CD14-positive monocyte (primary cell): ENCODE measurements around the gene MIPEP. TPM values are rescaled to one million over a fixed set of nuclear protein-coding genes. Genes with fewer than 3 reads are reported as not detected.

Source experiments
- DNase-seq, 3 donors: peaks; one replicate each; pipeline ENCODE4 v3.0.0-alpha.2; 2011 to 2022
- H2AFZ ChIP-seq: 2 replicates; pipeline ENCODE4 v1.6.0; 2012; ENCODE audit warnings: mild to moderate bottlenecking, low read depth, low read length, inconsistent platforms; ENCODE audit not compliant: insufficient read depth, poor library complexity, severe bottlenecking
- H3K27ac ChIP-seq, 2 donors: 1 replicate in 1 of 2; 2 replicates in 1 of 2; pipeline ENCODE4 v1.5.1; 2012 to 2013; ENCODE audit warnings: low read length in 2 of 2, control low read depth in 1 of 2, inconsistent platforms in 1 of 2, low read depth in 1 of 2, mild to moderate bottlenecking in 1 of 2
- H3K27me3 ChIP-seq, 2 donors: one replicate each; pipeline versions ENCODE4 v1.6.0 to v1.6.1; 2011 to 2013; ENCODE audit warnings: low read length in 2 of 2; ENCODE audit not compliant: control insufficient read depth in 2 of 2, insufficient read depth in 2 of 2
- H3K36me3 ChIP-seq, 2 donors: replicated peaks in 1 of 2; 1 replicate in 1 of 2; 2 replicates in 1 of 2; pipeline versions ENCODE4 v1.5.1 to v1.6.1; 2012 to 2013; ENCODE audit warnings: low read length in 2 of 2, control low read depth in 1 of 2, inconsistent platforms in 1 of 2, mild to moderate bottlenecking in 1 of 2; ENCODE audit not compliant: insufficient read depth in 2 of 2, control insufficient read depth in 1 of 2
- H3K4me1 ChIP-seq, 2 donors: 1 replicate in 1 of 2; 2 replicates in 1 of 2; pipeline versions ENCODE4 v1.5.1 to v1.6.1; 2012 to 2013; ENCODE audit warnings: low read length in 2 of 2, control low read depth in 1 of 2, inconsistent platforms in 1 of 2, mild to moderate bottlenecking in 1 of 2, moderate library complexity in 1 of 2; ENCODE audit not compliant: insufficient read depth in 2 of 2, control insufficient read depth in 1 of 2
- H3K4me2 ChIP-seq: replicated peaks from 2 replicates; pipeline ENCODE3; 2012; ENCODE audit warnings: low read length, moderate library complexity, mild to moderate bottlenecking; ENCODE audit not compliant: poor library complexity, severe bottlenecking; ENCODE audit errors: extremely low read depth
- H3K4me3 ChIP-seq, 3 experiments: fragments of 200-600 bp in 1 of 3; sonication (generic) in 1 of 3; replicated peaks in 1 of 3; 1 replicate in 2 of 3; 2 replicates in 1 of 3; pipeline ENCODE4 v1.5.1; 2011 to 2013; ENCODE audit warnings: low read length in 3 of 3, mild to moderate bottlenecking in 3 of 3, control low read depth in 2 of 3, low read depth in 2 of 3, inconsistent platforms in 1 of 3, moderate library complexity in 1 of 3
- H3K79me2 ChIP-seq: 2 replicates; pipeline ENCODE4 v1.6.0; 2012; ENCODE audit warnings: mild to moderate bottlenecking, control low read depth, inconsistent platforms, low read length, moderate library complexity; ENCODE audit not compliant: insufficient read depth
- H3K9ac ChIP-seq: 2 replicates; pipeline ENCODE4 v1.6.0; 2017; ENCODE audit warnings: low read length, mild to moderate bottlenecking; ENCODE audit not compliant: insufficient read depth, poor library complexity, severe bottlenecking
- H3K9me3 ChIP-seq, 2 donors: replicated peaks in 1 of 2; 1 replicate in 1 of 2; 2 replicates in 1 of 2; pipeline versions ENCODE4 v1.5.1 to v1.6.1; 2012 to 2013; ENCODE audit warnings: low read length in 2 of 2, control low read depth in 1 of 2; ENCODE audit not compliant: control insufficient read depth in 1 of 2, insufficient read depth in 1 of 2
- H4K20me1 ChIP-seq: 2 replicates; pipeline ENCODE4 v1.6.0; 2012; ENCODE audit warnings: mild to moderate bottlenecking, low read length, control low read depth, moderate library complexity; ENCODE audit not compliant: insufficient read depth
- H3K27ac Mint-ChIP-seq, 7 donors: one replicate each; pipeline ENCODE4 v1.8.0; 2020; ENCODE audit warnings: mild to moderate bottlenecking in 7 of 7, mixed read lengths in 7 of 7, moderate library complexity in 6 of 7, inconsistent platforms in 2 of 7
- H3K27me3 Mint-ChIP-seq, 3 donors: one replicate each; pipeline ENCODE4 v1.8.0; 2021 to 2022; ENCODE audit warnings: low read depth in 3 of 3, mild to moderate bottlenecking in 3 of 3, mixed read lengths in 3 of 3, moderate library complexity in 3 of 3, inconsistent platforms in 1 of 3
- H3K36me3 Mint-ChIP-seq, 2 donors: one replicate each; pipeline ENCODE4 v1.8.0; 2020; ENCODE audit warnings: mixed read lengths in 2 of 2, inconsistent platforms in 1 of 2, mild to moderate bottlenecking in 1 of 2
- H3K4me1 Mint-ChIP-seq: one replicate; pipeline ENCODE4 v1.8.0; 2020; ENCODE audit warnings: mild to moderate bottlenecking, mixed read lengths
- H3K4me3 Mint-ChIP-seq, 2 donors: one replicate each; pipeline ENCODE4 v1.8.0; 2020; ENCODE audit warnings: mild to moderate bottlenecking in 2 of 2, mixed read lengths in 2 of 2, moderate library complexity in 1 of 2
- H3K9me3 Mint-ChIP-seq, 7 donors: one replicate each; pipeline ENCODE4 v1.8.0; 2020 to 2022; ENCODE audit warnings: mixed read lengths in 7 of 7, mild to moderate bottlenecking in 6 of 7, moderate library complexity in 6 of 7, inconsistent platforms in 2 of 7
- WGBS: methylation state at CpG from one replicate; pipeline ENCODE4 v1.1.5; 2013; ENCODE audit warnings: missing lambda C conversion rate; ENCODE audit not compliant: insufficient coverage; 5-methylcytosine and 5-hydroxymethylcytosine counted together
- intact Hi-C, 2 donors: fragments of 100-400 bp; cut with micrococcal nuclease; formaldehyde crosslinking; loops; one replicate each; pipeline versions ENCODE4 v1.15.0 to v1.15.1; 2023
- polyA plus RNA-seq, 3 donors: library from polyadenylated mRNA; depleted of rRNA in 1 of 3; unstranded in 2 of 3; stranded (reverse) in 1 of 3; fragments of 300-500 nt in 2 of 3; fragments of >200 nt in 1 of 3; fragmentation: Illumina TruSeq in 2 of 3; gene quantifications; 1 replicate in 2 of 3; 2 replicates in 1 of 3; pipeline ENCODE4 v1.2.3, GENCODE V29; 2012 to 2021
- TF ChIP-seq, protein P1 (sequence below): fragments of 200-600 bp; IDR thresholded peaks from one replicate; pipeline ENCODE4 v1.8.0; 2022; ENCODE audit warnings: antibody characterized with exemption, mild to moderate bottlenecking

The MIPEP gene
- polyA plus RNA-seq, 3 donors = 1.2 to 9.9 (median 7.7) TPM

DNA sequence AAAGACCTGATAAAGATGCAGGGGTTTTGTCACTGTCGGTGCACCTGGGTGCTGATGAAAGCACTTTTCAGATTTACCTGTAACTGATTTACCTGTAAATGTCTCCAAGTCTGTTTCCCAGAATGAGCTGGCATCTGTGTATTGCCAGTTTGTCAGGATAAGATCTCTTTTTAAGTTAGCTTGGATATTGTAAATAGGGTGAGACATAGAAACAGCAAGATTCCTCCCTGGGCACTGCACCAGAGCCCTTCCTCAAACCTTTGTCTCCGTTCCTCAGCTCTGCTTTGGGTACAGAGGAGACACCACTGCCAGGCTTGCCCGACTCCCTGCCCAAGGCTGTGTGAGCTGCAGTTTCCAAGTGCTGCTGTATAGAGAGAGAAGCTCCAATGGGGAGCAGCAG, 160.4 kb downstream of the MIPEP start:
- H4K20me1 ChIP-seq = no peaks in the 10 kb centered on the region
- Mint-ChIP-seq H3K27ac (no peak overlapping the region), H3K4me1 (no peaks in the 10 kb centered on the region), H3K4me3 (no peak overlapping the region), H3K27me3 (peaks cover 0 to 4% (median 0%) of the 10 kb centered on the region in 3 donors), H3K36me3 (peaks cover 5 to 7% of the 10 kb centered on the region in 2 donors), H3K9me3 (peaks cover 0 to 2% (median 0%) of the 10 kb centered on the region in 7 donors)
- H3K27me3 ChIP-seq = no peaks in the 10 kb centered on the region
- H3K27ac ChIP-seq = no peak overlapping the region
- intact Hi-C loops = no loop called here
- peaks cover 0 to 5% of the 10 kb centered on the region in 2 donors for H3K36me3 ChIP-seq
- no peak overlapping the region for H2AFZ ChIP-seq
- H3K4me2 ChIP-seq = no peak overlapping the region
- H3K9ac ChIP-seq = no peak overlapping the region
- no peaks in the 10 kb centered on the region for H3K9me3 ChIP-seq
- 100% methylated on average over 1 of the region's 3 CpGs for WGBS
- DNase-seq = no peak
- no peak overlapping the region for H3K4me3 ChIP-seq
- no peaks in the 10 kb centered on the region for H3K4me1 ChIP-seq
- H3K79me2 ChIP-seq = no peaks in the 10 kb centered on the region
- TF ChIP-seq, protein P1, sequence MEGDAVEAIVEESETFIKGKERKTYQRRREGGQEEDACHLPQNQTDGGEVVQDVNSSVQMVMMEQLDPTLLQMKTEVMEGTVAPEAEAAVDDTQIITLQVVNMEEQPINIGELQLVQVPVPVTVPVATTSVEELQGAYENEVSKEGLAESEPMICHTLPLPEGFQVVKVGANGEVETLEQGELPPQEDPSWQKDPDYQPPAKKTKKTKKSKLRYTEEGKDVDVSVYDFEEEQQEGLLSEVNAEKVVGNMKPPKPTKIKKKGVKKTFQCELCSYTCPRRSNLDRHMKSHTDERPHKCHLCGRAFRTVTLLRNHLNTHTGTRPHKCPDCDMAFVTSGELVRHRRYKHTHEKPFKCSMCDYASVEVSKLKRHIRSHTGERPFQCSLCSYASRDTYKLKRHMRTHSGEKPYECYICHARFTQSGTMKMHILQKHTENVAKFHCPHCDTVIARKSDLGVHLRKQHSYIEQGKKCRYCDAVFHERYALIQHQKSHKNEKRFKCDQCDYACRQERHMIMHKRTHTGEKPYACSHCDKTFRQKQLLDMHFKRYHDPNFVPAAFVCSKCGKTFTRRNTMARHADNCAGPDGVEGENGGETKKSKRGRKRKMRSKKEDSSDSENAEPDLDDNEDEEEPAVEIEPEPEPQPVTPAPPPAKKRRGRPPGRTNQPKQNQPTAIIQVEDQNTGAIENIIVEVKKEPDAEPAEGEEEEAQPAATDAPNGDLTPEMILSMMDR = no peak

GRCh38 chr13:23725922-23726321, 163.3 kb downstream of the MIPEP start:
- Histone ChIP-seq H4K20me1 (no peaks in the 10 kb centered on the region), H3K4me3 (no peak overlapping the region), H3K27me3 (no peaks in the 10 kb centered on the region), H2AFZ (no peak overlapping the region), H3K9ac (no peak overlapping the region), H3K9me3 (no peaks in the 10 kb centered on the region), H3K36me3 (peaks cover 0 to 5% of the 10 kb centered on the region in 2 donors), H3K4me1 (no peaks in the 10 kb centered on the region), H3K79me2 (no peaks in the 10 kb centered on the region), H3K27ac (no peak overlapping the region), H3K4me2 (no peak overlapping the region)
- Mint-ChIP-seq H3K36me3 (peaks cover 5% of the 10 kb centered on the region in 2 donors), H3K4me1 (no peaks in the 10 kb centered on the region), H3K27me3 (peaks cover 0 to 4% (median 0%) of the 10 kb centered on the region in 3 donors), H3K27ac (no peak overlapping the region), H3K4me3 (no peak overlapping the region), H3K9me3 (peaks cover 0 to 2% (median 0%) of the 10 kb centered on the region in 7 donors)
- intact Hi-C loops = no loop called here
- TF ChIP-seq, protein P1 = no peak
- 97% methylated on average over 8 of the region's 10 CpGs for WGBS
- no peak for DNase-seq
